K562 (cell line): ENCODE results near the gene AFDN. TPM values are rescaled to one million over a fixed set of nuclear protein-coding genes. Genes with fewer than 3 reads are reported as not detected.

Experiments
- ATF6 ChIP-seq: sonication (generic); formaldehyde crosslinking; IDR thresholded peaks from 2 replicates; pipeline ENCODE4 v1.4.0; 2020; ENCODE audit warnings: mild to moderate bottlenecking, missing genetic modification reagents
- DPF2 ChIP-seq: fragments of 450-650 bp; IDR thresholded peaks from 2 replicates; pipeline ENCODE4 v1.6.1; 2016
- E4F1 ChIP-seq: fragments of 250-450 bp; sonication (Bioruptor Pico); IDR thresholded peaks from 2 replicates; pipeline ENCODE4 v1.5.0; 2021; ENCODE audit warnings: mild to moderate bottlenecking, borderline replicate concordance
- ETV1 ChIP-seq: fragments of 450-650 bp; conservative IDR thresholded peaks from 2 replicates; pipeline ENCODE4 v1.6.1; 2016; ENCODE audit warnings: missing genetic modification characterization, control low read depth, low read depth, missing compliant biosample characterization
- KDM2B ChIP-seq: fragments of 250-450 bp; sonication (Bioruptor Pico); IDR thresholded peaks from 2 replicates; pipeline ENCODE4 v1.8.0; 2021; ENCODE audit warnings: mild to moderate bottlenecking, moderate library complexity
- MNT ChIP-seq, 2 experiments: fragments of 450-650 bp; conservative IDR thresholded peaks; 2 replicates each; pipeline ENCODE4 v1.6.1; 2017; ENCODE audit warnings: mild to moderate bottlenecking in 2 of 2, moderate library complexity in 2 of 2
- NFYB ChIP-seq: IDR thresholded peaks from 2 replicates; pipeline ENCODE4 v1.6.1; 2011; ENCODE audit warnings: mild to moderate bottlenecking, moderate library complexity; ENCODE audit not compliant: insufficient read length; ENCODE audit errors: extremely low read depth
- NKRF ChIP-seq: fragments of 450-650 bp; IDR thresholded peaks from 2 replicates; pipeline ENCODE4 v1.6.1; 2016; ENCODE audit warnings: borderline replicate concordance
- SIN3A ChIP-seq, 2 experiments: fragments of 150-350 bp in 1 of 2; IDR thresholded peaks; 2 replicates each; pipeline ENCODE4 v1.6.1; 2011 to 2016; ENCODE audit warnings: borderline replicate concordance in 2 of 2, low read depth in 2 of 2, low read length in 2 of 2, mild to moderate bottlenecking in 2 of 2, moderate library complexity in 2 of 2; ENCODE audit not compliant: control insufficient read depth in 1 of 2
- SNAPC5 ChIP-seq: fragments of 250-450 bp; sonication (Bioruptor Pico); IDR thresholded peaks from 2 replicates; pipeline ENCODE4 v1.8.0; 2021; ENCODE audit warnings: moderate library complexity, mild to moderate bottlenecking, inconsistent platforms
- UBTF ChIP-seq, 2 experiments: IDR thresholded peaks; 2 replicates each; pipeline ENCODE4 v1.6.1; 2012; ENCODE audit warnings: improper control_type of control experiment in 2 of 2, low read depth in 2 of 2, low read length in 2 of 2, borderline replicate concordance in 1 of 2
- ZBTB7A ChIP-seq: IDR thresholded peaks from 2 replicates; pipeline ENCODE4 v1.6.1; 2011; ENCODE audit warnings: low read depth, mild to moderate bottlenecking, low read length, moderate library complexity, borderline replicate concordance; ENCODE audit not compliant: control insufficient read depth
- ZEB2 ChIP-seq: fragments of 450-650 bp; IDR thresholded peaks from 2 replicates; pipeline ENCODE4 v1.6.1; 2016
- ZNF12 ChIP-seq: sonication (generic); formaldehyde crosslinking; IDR thresholded peaks from 2 replicates; pipeline ENCODE4 v1.4.0; 2020; ENCODE audit warnings: mild to moderate bottlenecking, missing genetic modification reagents
- polyA plus RNA-seq, 8 experiments: library from polyadenylated mRNA; depleted of rRNA in 4 of 8; stranded (reverse) in 5 of 8; unstranded in 3 of 8; fragments of >200 nt; fragmentation: Nextera tagmentation in 2 of 8; fragmentation: Illumina TruSeq in 1 of 8; extraction: Ambion mirVana in 2 of 8; extraction: Trizol in 1 of 8; gene quantifications; 2 replicates each; pipeline versions ENCODE4 v1.2.1 to v1.2.3, GENCODE V29; 2011 to 2014; ENCODE audit warnings: inconsistent platforms in 1 of 8, missing spikeins in 1 of 8
- total RNA-seq, 7 experiments: library from RNA; depleted of rRNA in 6 of 7; stranded (reverse); fragments of >200 nt in 6 of 7; fragmentation: Illumina TruSeq in 2 of 7; extraction: Trizol in 2 of 7; gene quantifications; 2 replicates each; pipeline versions ENCODE4 v1.2.1 to v1.2.3, GENCODE V29; 2011 to 2021; ENCODE audit warnings: low replicate concordance in 1 of 7

The AFDN gene
- total and polyA plus RNA-seq, 9 of the 15 experiments (the other 6 are each of a cell fraction or from before 2014, with no cell fraction given) = 7.2 to 129 (median 105) TPM

GRCh38 chr6:167825332-167826229 lies 1.1 kb upstream of the AFDN start (continued):
- TF ChIP-seq ZNF12 (CRISPR knock-in tag) (no peak), E4F1 (no peak), MNT (conservative IDR thresholded peaks at IDR 0.05) (peak in 1 of 2 experiments; percentile 57; a peak in 2 of 4 replicates), SNAPC5 (CRISPR knock-in tag) (no peak), ETV1 (no peak), NKRF (no peak), ZBTB7A (no peak), ATF6 (CRISPR knock-in tag) (no peak), SIN3A (IDR thresholded peaks at IDR 0.05; ENCODE audit: borderline replicate concordance in 2 of 2, control insufficient read depth in 1 of 2, low read depth in 2 of 2, low read length in 2 of 2) (no peak; a peak in 2 of 4 replicates), NFYB (no peak), ZEB2 (0 out of 2 replicates have a peak, but pooled peaks have one; percentile 61), DPF2 (0 out of 2 replicates have a peak, but pooled peaks have one; percentile 13), KDM2B (CRISPR knock-in tag) (peak; percentile 76), UBTF (IDR thresholded peaks at IDR 0.05; ENCODE audit: borderline replicate concordance in 1 of 2, low read depth in 2 of 2, low read length in 2 of 2) (peak; percentile 88 to 96; a peak in 3 of 4 replicates)
